Measurements from ENCODE around the gene CFAP54.

GRCh38 chr12:96719660-96720362 lies 230.4 kb downstream of the CFAP54 start:
- TF ChIP-seq CTCF (IDR thresholded peaks at IDR 0.05) (no peak), POLR2A (IDR thresholded peaks at IDR 0.05) (no peak)

Data from esophagus squamous epithelium (tissue), 4 donors.